A375 (cell line): Measurements from ENCODE around the gene OR4B1. TPM values are rescaled to one million over a fixed set of nuclear protein-coding genes. Genes with fewer than 3 reads are reported as not detected.

Experiments used
- total RNA-seq: library from RNA; depleted of rRNA; stranded (reverse); fragments of >200 nt; shearing (Covaris generic); gene quantifications from 2 replicates; pipeline ENCODE4 v1.2.3, GENCODE V29; 2014; rRNA removed

OR4B1 gene, protein sequence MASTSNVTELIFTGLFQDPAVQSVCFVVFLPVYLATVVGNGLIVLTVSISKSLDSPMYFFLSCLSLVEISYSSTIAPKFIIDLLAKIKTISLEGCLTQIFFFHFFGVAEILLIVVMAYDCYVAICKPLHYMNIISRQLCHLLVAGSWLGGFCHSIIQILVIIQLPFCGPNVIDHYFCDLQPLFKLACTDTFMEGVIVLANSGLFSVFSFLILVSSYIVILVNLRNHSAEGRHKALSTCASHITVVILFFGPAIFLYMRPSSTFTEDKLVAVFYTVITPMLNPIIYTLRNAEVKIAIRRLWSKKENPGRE
- not detected in 2 replicates for total RNA-seq

DNA sequence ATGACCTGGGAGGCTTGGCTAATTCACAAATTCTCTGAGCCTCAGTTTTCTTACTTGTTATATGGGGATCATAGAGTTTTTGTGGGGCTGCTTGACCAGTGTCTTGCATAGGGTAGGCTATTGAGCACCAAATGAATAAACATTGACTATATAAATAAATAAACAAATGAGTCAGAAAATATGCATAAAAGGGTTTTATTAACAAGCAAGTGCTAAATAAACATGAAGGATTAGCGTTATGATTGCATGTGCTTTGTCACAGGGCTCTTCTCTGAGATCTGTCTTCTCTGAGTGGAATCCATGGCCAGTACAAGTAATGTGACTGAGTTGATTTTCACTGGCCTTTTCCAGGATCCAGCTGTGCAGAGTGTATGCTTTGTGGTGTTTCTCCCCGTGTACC is at the start of gene OR4B1:
OR4B1 (plus strand) TSS at position 301 of the 400 bp plus-strand sequence; CDS start at position 301, 0 bp downstream.

DNA sequence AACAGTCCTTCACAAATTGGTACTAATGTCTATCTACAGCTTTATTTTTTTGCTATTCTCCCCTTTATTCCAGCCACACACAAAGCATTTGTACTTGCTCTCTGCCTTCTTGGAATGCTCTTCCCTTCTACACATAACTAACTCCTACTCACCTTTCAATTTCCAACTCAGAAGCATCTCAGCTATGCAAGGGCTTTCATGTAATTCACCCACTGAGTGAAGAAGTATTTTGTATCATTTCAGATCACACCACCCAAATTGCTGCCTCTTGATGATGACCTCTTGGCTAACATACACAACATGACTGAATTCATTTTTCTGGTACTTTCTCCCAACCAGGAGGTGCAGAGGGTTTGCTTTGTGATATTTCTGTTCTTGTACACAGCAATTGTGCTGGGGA is 28.2 kb downstream of the OR4B1 start, which contains the start of gene OR4X2:
OR4X2 (plus strand) TSS at position 301 of the 400 bp plus-strand sequence; CDS start at position 301, 0 bp downstream.

DNA sequence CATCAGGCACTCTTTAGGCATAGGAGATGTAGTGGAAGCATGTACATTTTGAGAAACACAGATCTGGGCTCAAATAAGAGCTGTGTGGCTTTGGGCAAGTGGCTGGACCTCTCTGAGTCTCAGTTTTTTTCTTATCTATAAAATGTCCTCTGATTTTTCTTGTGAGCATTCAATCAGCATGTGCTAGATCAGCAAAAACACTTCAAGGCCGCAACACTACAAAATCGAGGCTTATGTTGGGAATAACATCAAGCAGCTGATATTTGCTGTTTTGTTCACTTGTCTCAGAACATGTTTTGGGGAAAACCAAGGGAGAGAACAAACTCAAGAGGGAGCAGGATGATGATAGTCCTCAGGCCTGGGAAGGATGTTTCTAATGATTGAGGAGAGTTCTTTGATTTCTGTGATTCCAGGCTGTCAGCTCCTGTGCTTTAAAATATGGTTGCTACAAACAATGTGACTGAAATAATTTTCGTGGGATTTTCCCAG is 46.9 kb downstream of the OR4B1 start, which contains the start of gene OR4X1:
OR4X1 (plus strand) TSS at position 439 of the 489 bp plus-strand sequence; CDS start at position 439, 0 bp downstream.

Other genes starting within 250 kb of the OR4B1 start
- 26.9 and 34.6 TPM in 2 replicates for gene PTPRJ, start 236.3 kb upstream of the OR4B1 start, total RNA-seq
- gene OR4X2, start 28.3 kb downstream of the OR4B1 start, total RNA-seq: not detected in 2 replicates
- not detected in 2 replicates for gene OR4X1, start 47.1 kb downstream of the OR4B1 start, total RNA-seq
- gene OR4S1, start 89.4 kb downstream of the OR4B1 start, total RNA-seq: not detected in 2 replicates
- not detected in 2 replicates for gene OR4C3, start 108.1 kb downstream of the OR4B1 start, total RNA-seq
- gene OR4C5, start 149.7 kb downstream of the OR4B1 start, total RNA-seq: not detected in 2 replicates